ENCODE measurements around the gene EARS2. TPM values are rescaled to one million over a fixed set of nuclear protein-coding genes. Genes with fewer than 3 reads are reported as not detected.

EARS2 gene
- total and polyA plus RNA-seq, 2 of the 4 experiments (the other 2 are of a cell fraction): 28.1 to 37.8 TPM

DNA sequence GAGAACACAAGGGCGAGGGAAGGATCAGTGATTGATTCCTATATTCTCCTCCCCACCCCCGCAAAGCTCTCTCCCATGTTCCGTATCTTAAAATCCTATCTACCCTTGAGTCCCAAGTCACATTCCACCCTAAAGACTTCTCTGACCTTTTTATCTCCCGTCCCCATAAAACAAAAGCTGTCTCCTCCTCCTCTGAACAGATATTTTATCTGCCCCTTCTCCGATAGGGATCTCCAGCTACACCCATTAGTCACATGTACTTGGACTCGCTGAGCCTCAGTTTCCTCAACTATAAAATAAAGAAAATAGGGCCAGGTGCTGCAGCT lies 59.6 kb downstream of the EARS2 start:
- no peak overlapping the region for H2BK5ac ChIP-seq (ENCODE audit: low read depth, low read length, poor library complexity, severe bottlenecking)
- no TSS peak for BruUV-seq (replicated peaks)
- peaks cover 3% of the 10 kb centered on the region; the same call in 1 of the 2 replicates for H3K4me1 ChIP-seq (ENCODE audit: control insufficient read depth, insufficient read depth, low read length)
- DNase-seq (no peak), ATAC-seq (ENCODE audit: low read depth) (no peak)
- no peaks in the 10 kb centered on the region for H3K27me3 ChIP-seq (ENCODE audit: control insufficient read depth, insufficient read depth, low read length)
- H4K20me1 ChIP-seq (ENCODE audit: insufficient read depth, low read length): peaks cover 40% of the 10 kb centered on the region
- no peak overlapping the region for H3K9ac ChIP-seq (ENCODE audit: low read depth, low read length)
- ChIA-PET CTCF (no interaction called here), POLR2A (ENCODE audit: unreplicated experiment) (no interaction called here)
- peaks cover 25 to 60% of the 10 kb centered on the region in 2 experiments for H3K79me1 ChIP-seq (ENCODE audit: low read depth in 1 of 2, low read length in 2 of 2)
- no peak overlapping the region for H2BK15ac ChIP-seq (ENCODE audit: low read depth, low read length)
- H3K14ac ChIP-seq (replicated peaks; ENCODE audit: low read depth, low read length): no peak overlapping the region
- no peak overlapping the region for H3K27ac ChIP-seq (ENCODE audit: insufficient read depth, low read length)
- peaks cover 12% of the 10 kb centered on the region for H3K9me1 ChIP-seq (ENCODE audit: insufficient read depth, low read length)
- no peak overlapping the region for H2AK9ac ChIP-seq (replicated peaks; ENCODE audit: low read depth, low read length, poor library complexity)
- TF ChIP-seq MXI1 (IDR thresholded peaks at IDR 0.05; ENCODE audit: borderline replicate concordance, low read depth, low read length): no peak
- no peak for TF ChIP-seq RFX5 (IDR thresholded peaks at IDR 0.05; ENCODE audit: low read depth, low read length)
- TF ChIP-seq RAD21 (IDR thresholded peaks at IDR 0.05; ENCODE audit: low read length): no peak
- no peak for TF ChIP-seq POLR2A (IDR thresholded peaks at IDR 0.05; ENCODE audit: low read depth, low read length)
- no peak for TF ChIP-seq CHD1 (IDR thresholded peaks at IDR 0.05; ENCODE audit: low read depth, low read length)
- TF ChIP-seq NFE2L2 (IDR thresholded peaks at IDR 0.05; ENCODE audit: low read depth, low read length): no peak
- TF ChIP-seq, protein P1, sequence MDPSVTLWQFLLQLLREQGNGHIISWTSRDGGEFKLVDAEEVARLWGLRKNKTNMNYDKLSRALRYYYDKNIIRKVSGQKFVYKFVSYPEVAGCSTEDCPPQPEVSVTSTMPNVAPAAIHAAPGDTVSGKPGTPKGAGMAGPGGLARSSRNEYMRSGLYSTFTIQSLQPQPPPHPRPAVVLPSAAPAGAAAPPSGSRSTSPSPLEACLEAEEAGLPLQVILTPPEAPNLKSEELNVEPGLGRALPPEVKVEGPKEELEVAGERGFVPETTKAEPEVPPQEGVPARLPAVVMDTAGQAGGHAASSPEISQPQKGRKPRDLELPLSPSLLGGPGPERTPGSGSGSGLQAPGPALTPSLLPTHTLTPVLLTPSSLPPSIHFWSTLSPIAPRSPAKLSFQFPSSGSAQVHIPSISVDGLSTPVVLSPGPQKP (IDR thresholded peaks at IDR 0.05; ENCODE audit: borderline replicate concordance, low read depth, low read length): no peak
- TF ChIP-seq SMC3 (IDR thresholded peaks at IDR 0.05; ENCODE audit: low read depth, low read length): no peak
- no peak for TF ChIP-seq CEBPB (IDR thresholded peaks at IDR 0.05; ENCODE audit: low read depth, low read length)
- TF ChIP-seq, protein P2, sequence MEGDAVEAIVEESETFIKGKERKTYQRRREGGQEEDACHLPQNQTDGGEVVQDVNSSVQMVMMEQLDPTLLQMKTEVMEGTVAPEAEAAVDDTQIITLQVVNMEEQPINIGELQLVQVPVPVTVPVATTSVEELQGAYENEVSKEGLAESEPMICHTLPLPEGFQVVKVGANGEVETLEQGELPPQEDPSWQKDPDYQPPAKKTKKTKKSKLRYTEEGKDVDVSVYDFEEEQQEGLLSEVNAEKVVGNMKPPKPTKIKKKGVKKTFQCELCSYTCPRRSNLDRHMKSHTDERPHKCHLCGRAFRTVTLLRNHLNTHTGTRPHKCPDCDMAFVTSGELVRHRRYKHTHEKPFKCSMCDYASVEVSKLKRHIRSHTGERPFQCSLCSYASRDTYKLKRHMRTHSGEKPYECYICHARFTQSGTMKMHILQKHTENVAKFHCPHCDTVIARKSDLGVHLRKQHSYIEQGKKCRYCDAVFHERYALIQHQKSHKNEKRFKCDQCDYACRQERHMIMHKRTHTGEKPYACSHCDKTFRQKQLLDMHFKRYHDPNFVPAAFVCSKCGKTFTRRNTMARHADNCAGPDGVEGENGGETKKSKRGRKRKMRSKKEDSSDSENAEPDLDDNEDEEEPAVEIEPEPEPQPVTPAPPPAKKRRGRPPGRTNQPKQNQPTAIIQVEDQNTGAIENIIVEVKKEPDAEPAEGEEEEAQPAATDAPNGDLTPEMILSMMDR (conservative IDR thresholded peaks at IDR 0.05; ENCODE audit: low read depth, low read length): no peak
- no peak for TF ChIP-seq MAZ (IDR thresholded peaks at IDR 0.05; ENCODE audit: borderline replicate concordance, low read depth, low read length)
- TF ChIP-seq FOS (IDR thresholded peaks at IDR 0.05; ENCODE audit: low read depth, low read length): no peak
- no peak for TF ChIP-seq BHLHE40 (IDR thresholded peaks at IDR 0.05; ENCODE audit: low read depth, low read length)
- no peak overlapping the region for H4K8ac ChIP-seq (ENCODE audit: low read depth in 2 of 2, low read length in 2 of 2)
- in situ Hi-C loops (cut with MboI; ENCODE audit: low sequenced_read_pairs): no loop called here
- H2AFZ ChIP-seq (replicated peaks; ENCODE audit: low read length, poor library complexity): no peak overlapping the region
- dilution Hi-C loops (cut with HindIII; ENCODE audit: low sequenced_read_pairs, unreplicated experiment): no loop called here
- intact Hi-C loops (cut with micrococcal nuclease): no loop called here
- H2AK5ac ChIP-seq (ENCODE audit: low read depth, low read length): no peak overlapping the region
- 83% methylated on average over 5 of the region's 6 CpGs; no CpG with 5 or more reads in 1 of the 2 experiments for WGBS, 2 experiments (ENCODE audit: extremely low coverage in 2 of 2, insufficient read length in 1 of 2)
- H4K5ac ChIP-seq (ENCODE audit: low read depth, low read length): no peak overlapping the region
- no peak overlapping the region for H3K4ac ChIP-seq (ENCODE audit: low read depth, low read length)
- H3K18ac ChIP-seq (ENCODE audit: low read depth, low read length): no peak overlapping the region
- H3K23ac ChIP-seq (ENCODE audit: low read depth, low read length): no peak overlapping the region
- H2BK120ac ChIP-seq (ENCODE audit: low read depth, low read length): no peak overlapping the region
- H3K4me2 ChIP-seq (ENCODE audit: low read depth, low read length): no peak overlapping the region
- no peak overlapping the region for H4K91ac ChIP-seq (ENCODE audit: insufficient read depth, low read depth, low read length)
- H2BK20ac ChIP-seq (ENCODE audit: low read depth, low read length): no peak overlapping the region
- no peaks in the 10 kb centered on the region for H3K9me3 ChIP-seq (ENCODE audit: control insufficient read depth, insufficient read depth, low read length)
- no peak overlapping the region for H3K4me3 ChIP-seq (ENCODE audit: insufficient read depth, low read depth, low read length)
- no peak overlapping the region for H3K56ac ChIP-seq (ENCODE audit: extremely low read depth, insufficient read depth, low read length)
- H3K36me3 ChIP-seq (ENCODE audit: control insufficient read depth, insufficient read depth, low read length): peaks cover 25% of the 10 kb centered on the region
